Stimulated activated CD8-positive, alpha-beta memory T cell treated with anti-CD3 and anti-CD28 coated beads, Interleukin-15, amount 100 ng/mL, for 24 hours (primary cell): Measurements from ENCODE around the gene RGS8.
"Not testable (repeated sequence)": the region's sequence is repeated elsewhere in the genome, so short reads cannot be mapped to it uniquely, and the experiment has no call there.

Experiments used
- DNase-seq: peaks from one replicate; pipeline ENCODE4 v3.0.0-alpha.2; 2020; ENCODE audit warnings: low read depth

Gene RGS8

DNA sequence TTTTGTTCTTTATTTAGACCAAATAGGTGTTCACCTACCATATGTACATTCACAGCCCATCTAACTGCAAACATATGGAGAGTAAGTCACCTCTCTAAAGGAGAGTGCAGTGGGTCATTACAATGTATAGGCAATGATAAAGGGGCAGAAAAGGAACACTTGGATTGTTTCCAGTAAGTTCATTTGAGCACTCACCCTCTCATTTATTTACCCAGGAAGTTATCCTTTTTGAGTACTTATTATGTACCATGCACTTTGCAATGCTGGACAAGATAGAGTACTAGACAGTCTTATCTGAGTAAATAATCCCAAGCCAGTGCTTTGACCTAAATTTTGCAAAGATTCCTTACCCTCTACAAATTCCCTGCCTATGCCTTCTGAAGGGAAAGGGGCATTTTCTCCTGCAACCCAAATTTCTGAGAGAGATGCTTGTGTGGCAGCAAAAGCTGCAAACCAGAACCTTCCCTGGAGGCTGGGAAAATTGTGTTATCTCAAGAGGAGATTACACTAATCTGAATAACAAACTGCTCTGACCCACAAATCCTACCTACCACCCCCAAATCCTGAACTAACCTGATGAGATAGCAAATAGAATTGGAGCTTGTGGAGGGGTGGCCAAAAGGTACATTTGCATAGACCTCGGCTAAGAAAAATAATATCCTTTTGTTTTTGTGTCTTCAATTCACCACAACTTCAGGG lies 18.6 kb upstream of the RGS8 start:
- DNase-seq = no peak

DNA sequence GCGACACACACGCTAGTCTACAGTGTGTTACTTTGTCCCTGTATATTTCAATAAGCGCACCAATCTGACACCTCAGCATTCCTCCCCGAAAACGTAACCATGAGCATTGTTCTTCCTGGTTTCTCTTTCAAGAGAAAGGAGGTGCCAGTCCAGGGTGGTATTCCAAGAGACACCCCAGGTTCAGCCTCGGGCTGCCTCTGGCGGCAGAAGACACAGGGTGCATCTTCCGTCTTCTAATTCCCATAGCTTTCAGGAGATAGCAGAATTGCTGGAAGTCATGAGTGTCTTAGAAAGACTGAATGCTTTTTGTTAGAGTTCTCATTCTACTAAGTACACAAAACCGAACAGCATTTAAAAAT lies 15.9 kb upstream of the RGS8 start:
- DNase-seq = no peak

DNA sequence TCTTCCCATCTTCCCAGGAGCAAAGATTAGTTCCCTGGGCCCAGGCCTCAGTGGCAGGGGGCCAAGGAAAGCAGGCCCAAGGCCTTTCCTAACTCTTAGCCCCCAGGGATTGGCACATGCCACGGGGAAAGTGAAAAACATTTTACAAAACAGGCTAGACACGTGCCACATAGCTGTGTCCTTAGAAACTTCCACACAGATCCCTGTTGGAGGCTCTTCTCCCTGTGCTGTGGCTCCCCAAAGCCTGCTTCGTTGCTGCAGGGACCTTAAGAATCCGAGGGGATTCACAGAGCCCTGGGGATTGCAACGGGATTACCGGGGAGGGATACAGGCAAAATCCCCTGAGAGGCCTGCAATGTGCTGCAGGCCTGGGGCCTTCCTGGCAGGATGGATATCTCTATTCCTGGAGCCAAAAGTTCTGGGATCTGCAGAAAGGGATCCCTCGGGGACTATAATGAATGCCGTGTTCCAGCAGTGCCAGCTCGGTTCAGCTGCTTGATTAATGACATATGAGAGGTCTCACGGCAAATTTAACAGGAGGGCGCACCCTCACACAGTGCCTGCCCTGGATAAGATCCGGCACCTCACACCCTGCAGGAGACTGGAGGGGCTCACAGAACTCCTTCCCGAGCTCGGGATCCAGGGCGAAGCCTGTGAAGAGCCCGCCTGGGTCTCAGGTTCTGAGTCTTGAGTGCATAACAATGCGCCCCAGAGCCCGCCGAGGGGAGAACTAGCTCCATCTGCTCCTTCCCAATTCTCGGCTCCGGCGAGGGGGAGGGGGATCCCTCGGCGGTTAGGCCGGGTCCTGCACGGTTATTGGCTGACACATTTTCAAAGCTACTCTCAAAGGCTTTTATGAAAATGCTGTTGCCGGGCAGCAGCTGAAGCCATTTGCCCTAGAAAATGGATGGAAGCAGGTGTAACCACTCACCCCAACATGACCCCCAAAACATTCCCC lies 15.3 kb upstream of the RGS8 start:
- no peak for DNase-seq

GRCh38 chr1:182698971-182699370 lies 14.6 kb upstream of the RGS8 start:
- no peak for DNase-seq

DNA sequence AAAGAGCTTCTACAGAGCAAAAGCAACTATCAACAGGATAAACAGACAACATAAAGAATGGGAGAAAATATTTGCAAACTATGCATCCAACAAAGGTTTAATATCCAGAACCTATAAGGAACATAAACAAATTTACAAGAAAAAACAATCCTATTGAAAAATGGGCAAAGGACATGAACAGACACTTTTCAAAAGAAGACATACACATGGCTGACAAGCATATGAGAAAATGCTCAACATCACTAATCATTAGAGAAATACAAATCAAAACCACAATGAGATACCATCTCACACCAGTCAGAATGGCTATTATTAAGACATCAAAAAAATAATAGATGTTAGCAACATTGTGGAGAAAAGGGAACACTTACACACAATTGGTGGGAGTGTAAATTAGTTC lies 8.8 kb upstream of the RGS8 start:
- not testable (repeated sequence) for DNase-seq

- no peak for DNase-seq
Observed at GRCh38 chr1:182690886-182691443, 6.6 kb upstream of the RGS8 start.

DNA sequence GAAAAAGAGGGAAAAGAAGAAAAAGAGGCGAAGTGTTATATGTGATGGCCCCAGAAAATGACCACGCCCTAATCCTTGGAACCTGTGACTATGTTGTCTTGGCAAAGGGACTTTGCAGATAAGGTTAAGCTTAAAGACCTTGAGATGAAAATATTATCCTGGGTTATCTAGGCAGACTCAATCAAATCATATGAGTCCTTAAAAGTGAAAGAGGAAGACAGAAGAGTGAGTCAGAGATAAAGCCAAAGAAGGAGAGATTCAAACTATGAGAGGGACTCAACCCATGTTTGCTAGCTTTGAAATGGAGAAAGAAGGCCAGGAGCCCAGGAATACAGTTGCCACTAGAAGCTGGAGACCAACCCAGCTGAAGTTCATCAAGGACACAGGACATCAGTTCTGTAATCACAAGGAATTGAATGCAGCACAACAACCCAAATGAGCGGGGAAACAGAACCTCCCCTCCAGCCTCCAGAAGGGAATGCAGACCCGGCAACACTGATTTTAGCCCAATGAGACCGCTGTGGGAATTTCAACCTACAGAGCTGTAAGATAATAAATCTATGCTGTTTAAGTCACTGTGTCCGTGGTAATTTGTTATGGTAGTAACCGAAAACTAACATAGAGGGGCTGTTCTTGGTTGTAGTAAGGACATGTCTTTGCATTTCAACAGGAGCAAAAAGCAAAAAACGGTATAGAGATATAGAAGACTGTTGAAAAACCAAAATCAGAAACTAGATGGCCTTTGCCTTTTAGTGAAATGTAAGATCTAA lies 4.2 kb upstream of the RGS8 start:
- DNase-seq = no peak

DNA sequence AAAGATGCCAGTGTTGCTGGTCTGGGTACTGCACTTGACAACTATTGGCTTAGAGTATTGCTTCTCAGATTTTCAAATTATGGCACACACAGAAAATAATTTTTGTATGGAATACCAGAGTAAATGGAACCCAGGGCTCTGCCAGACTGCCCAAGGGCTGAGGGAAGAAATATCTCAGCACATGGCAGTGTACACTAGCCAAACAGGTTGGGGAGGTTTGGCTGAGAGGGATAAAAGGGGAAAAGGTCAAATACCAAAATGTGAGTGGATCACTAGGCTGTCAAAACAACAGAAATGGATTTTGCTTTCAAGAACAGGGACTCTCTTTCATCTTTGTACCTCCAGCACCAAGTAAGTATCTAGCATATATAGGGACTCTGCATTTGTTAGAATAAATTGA lies 3.0 kb upstream of the RGS8 start:
- DNase-seq = no peak

DNA sequence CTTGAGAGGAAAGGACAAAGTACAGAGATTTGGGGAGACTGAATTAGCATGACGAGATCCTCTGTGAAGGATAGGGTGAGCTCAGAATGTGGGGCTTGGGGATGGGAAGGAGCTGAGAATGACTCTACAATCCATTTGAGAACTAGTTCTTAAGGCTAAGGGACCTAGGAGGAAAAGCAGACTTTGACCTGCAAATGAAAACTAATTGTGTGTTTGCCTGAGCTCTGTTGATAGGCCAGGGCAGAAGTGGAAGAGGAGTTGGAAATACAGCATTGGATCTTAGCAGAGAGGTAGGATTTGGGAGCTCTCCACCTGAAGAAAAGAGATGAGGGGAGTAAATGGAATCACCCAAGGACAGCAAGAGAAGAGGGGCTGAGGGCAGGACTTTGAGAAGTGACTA lies 2.1 kb upstream of the RGS8 start:
- DNase-seq = no peak

DNA sequence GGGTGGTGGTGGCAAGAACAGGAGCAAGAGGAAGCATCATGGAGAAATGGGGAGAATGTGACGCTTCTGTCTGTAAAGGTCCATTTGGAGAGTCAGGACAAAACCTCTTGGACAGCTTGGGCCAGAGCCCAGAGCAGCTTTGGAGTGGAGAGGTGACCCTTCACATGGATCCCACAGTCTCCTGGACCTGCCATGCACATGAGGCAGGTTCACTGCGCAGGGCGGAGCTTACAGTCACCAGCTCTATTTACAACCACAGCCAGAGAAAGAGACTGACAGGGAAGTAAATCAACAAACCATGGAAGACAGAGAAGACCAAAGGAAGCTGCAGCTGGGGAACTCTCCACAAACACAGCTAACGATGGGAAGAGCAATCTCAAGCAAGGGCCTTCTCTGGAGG lies 828 bp upstream of the RGS8 start:
- DNase-seq = no peak

- DNase-seq = no peak
Observed at GRCh38 chr1:182682898-182683501, 1.4 kb downstream of the RGS8 start.

DNA sequence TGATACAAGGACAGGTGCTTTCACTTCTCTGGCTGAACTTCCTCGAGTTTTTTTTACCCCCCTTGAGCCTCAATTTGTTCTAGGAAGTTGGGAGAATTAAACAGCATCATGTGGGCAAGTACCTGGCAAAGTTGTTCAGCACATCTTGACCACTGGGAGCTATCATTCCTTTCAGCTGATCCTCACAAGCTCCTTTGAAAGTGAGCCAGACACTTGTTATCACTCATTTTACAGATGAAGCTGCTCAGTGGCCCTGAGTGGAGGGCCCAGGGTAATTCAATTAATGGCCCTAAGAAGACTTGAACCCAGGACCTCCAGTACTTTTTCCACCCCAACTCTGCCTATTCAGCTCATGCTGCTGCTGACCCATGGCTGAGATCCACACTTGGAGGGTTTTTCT lies 2.0 kb downstream of the RGS8 start:
- no peak for DNase-seq

DNA sequence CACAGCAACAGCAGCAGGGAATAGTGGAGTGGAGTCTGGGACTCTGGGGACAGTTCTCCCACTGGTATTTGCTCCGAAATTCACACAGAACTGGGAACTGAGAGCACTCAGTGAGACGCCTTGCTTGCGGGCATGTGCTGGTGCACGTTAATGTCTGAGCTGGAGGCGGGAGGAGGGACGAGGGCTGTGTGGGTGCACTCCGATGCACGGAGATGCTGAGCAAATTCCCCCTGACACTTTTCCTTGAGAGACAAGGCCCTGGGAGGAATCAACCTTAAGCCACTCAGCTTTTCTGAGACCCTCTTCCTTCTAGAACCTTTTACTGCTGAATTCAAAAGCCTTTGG lies 2.8 kb downstream of the RGS8 start:
- DNase-seq = no peak

DNA sequence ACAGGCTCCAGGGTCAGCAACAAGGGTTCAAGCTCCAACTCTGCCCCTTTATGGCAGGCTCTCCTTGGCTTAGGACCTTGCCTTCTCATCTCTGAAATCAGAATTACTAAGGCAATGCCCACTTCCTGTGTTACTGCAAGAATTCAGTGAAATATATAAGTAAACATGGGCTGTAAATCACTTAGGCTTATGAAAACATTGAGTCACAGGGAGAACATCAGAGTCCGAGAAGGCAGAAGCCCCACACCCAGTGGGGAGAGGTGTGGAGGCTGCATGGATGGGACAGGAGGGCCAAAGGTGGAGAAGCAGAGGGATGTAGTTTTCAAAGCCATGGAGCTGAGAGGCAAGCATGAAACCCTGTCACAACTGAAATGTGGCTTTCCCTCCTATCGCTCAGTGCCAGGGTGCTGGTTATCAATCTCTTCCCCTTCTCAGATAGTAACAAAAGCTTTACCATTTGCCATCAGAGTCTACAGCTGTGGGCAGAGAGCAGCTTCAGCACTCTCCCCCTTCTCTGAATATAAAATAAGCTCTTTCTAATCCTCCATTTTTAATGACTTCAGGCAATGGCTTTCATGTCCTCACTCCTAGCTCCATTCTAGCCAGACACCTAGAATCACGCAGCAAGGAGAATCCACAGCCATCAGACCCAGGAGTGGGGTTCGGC lies 3.4 kb downstream of the RGS8 start:
- DNase-seq = no peak

GRCh38 chr1:182680408-182680807 lies 4.0 kb downstream of the RGS8 start:
- no peak for DNase-seq

DNA sequence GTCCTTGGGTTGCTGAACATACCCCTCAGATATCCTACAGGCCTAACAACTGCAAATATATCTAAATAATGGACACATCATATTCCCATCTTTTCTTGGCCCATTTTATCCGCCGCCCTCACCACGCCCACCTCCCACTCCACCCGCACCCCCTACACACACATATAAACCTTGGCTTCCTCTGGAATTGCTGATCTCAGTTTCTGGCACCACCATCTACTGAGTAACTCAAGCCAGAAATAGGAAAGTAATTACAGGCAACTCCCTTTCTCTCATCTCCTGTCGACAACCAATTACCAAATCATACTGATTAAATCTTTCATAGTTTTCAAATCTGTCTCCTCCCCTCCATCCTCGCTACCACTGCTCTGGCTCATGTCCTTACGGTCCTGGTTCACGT lies 4.7 kb downstream of the RGS8 start:
- no peak for DNase-seq

DNA sequence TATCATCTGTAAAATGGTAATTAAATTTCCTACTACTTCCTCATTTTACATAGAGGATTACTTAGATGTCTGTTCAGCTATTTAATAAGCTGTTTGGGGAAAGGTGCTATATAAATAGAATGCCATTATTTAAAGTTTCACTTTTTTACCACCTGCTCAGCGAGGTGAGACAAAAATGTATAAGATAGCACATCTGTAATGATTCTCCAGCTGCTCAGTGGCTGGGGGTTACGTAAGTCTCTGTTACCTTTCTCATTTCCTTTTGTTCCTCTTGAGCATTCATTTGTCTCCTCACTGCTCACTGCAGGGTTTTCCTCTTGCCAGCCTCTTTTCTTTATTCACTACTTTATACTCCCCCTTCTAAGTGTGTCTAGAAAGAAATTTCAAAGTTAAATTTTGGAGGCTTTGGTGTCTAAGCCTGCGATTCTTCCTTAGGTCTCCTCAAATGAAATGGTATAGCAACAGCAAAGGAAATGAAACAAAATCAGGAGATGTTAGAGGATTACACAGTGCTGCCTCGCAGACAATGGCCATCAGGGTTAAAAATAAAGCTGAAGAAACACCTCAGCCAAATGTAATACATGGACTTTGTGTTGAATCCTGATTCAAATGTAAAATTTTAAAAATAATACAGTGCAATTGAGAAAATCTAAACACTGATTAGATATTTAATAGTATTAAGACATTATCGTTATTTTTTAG lies 6.8 kb downstream of the RGS8 start:
- DNase-seq = no peak

DNA sequence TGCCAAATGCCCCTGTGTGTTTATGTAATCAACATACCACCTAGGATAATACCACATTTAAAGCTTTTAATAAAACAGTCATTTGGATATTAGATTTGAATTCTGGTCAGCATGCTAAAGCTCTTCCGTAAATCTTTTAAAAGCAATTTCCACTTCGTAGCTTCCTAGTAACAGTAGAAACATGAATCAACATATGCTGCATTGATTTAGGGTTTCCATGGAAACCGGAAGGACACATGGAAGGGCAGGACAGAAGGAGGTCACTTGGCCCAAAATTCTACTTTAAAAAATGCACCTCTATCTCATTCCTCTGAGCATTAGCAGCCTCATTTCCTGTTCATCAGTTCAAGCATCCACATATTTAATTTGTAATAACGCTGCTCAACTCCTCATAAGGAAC lies 8.1 kb downstream of the RGS8 start:
- DNase-seq = no peak

GRCh38 chr1:182674346-182675246 lies 9.8 kb downstream of the RGS8 start:
- DNase-seq = no peak

- DNase-seq = no peak
Observed at GRCh38 chr1:182672487-182672836, 11.9 kb downstream of the RGS8 start.
